CD14-positive monocyte (primary cell): Measurements from ENCODE around the gene PPP2R1B. TPM values are rescaled to one million over a fixed set of nuclear protein-coding genes. Genes with fewer than 3 reads are reported as not detected.
A peak's percentile ranks its signal among the peaks of the same experiment; 100 is the strongest.
"Not testable (repeated sequence)": the region's sequence is repeated elsewhere in the genome, so short reads cannot be mapped to it uniquely, and the experiment has no call there.

Experiments used
- DNase-seq, 3 donors: peaks; one replicate each; pipeline ENCODE4 v3.0.0-alpha.2; 2011 to 2022
- H2AFZ ChIP-seq: 2 replicates; pipeline ENCODE4 v1.6.0; 2012; ENCODE audit warnings: mild to moderate bottlenecking, low read depth, low read length, inconsistent platforms; ENCODE audit not compliant: insufficient read depth, poor library complexity, severe bottlenecking
- H3K27ac ChIP-seq, 2 donors: 1 replicate in 1 of 2; 2 replicates in 1 of 2; pipeline ENCODE4 v1.5.1; 2012 to 2013; ENCODE audit warnings: low read length in 2 of 2, control low read depth in 1 of 2, inconsistent platforms in 1 of 2, low read depth in 1 of 2, mild to moderate bottlenecking in 1 of 2
- H3K27me3 ChIP-seq, 2 donors: one replicate each; pipeline versions ENCODE4 v1.6.0 to v1.6.1; 2011 to 2013; ENCODE audit warnings: low read length in 2 of 2; ENCODE audit not compliant: control insufficient read depth in 2 of 2, insufficient read depth in 2 of 2
- H3K36me3 ChIP-seq, 2 donors: replicated peaks in 1 of 2; 1 replicate in 1 of 2; 2 replicates in 1 of 2; pipeline versions ENCODE4 v1.5.1 to v1.6.1; 2012 to 2013; ENCODE audit warnings: low read length in 2 of 2, control low read depth in 1 of 2, inconsistent platforms in 1 of 2, mild to moderate bottlenecking in 1 of 2; ENCODE audit not compliant: insufficient read depth in 2 of 2, control insufficient read depth in 1 of 2
- H3K4me1 ChIP-seq, 2 donors: 1 replicate in 1 of 2; 2 replicates in 1 of 2; pipeline versions ENCODE4 v1.5.1 to v1.6.1; 2012 to 2013; ENCODE audit warnings: low read length in 2 of 2, control low read depth in 1 of 2, inconsistent platforms in 1 of 2, mild to moderate bottlenecking in 1 of 2, moderate library complexity in 1 of 2; ENCODE audit not compliant: insufficient read depth in 2 of 2, control insufficient read depth in 1 of 2
- H3K4me2 ChIP-seq: replicated peaks from 2 replicates; pipeline ENCODE3; 2012; ENCODE audit warnings: low read length, moderate library complexity, mild to moderate bottlenecking; ENCODE audit not compliant: poor library complexity, severe bottlenecking; ENCODE audit errors: extremely low read depth
- H3K4me3 ChIP-seq, 3 experiments: fragments of 200-600 bp in 1 of 3; sonication (generic) in 1 of 3; replicated peaks in 1 of 3; 1 replicate in 2 of 3; 2 replicates in 1 of 3; pipeline ENCODE4 v1.5.1; 2011 to 2013; ENCODE audit warnings: low read length in 3 of 3, mild to moderate bottlenecking in 3 of 3, control low read depth in 2 of 3, low read depth in 2 of 3, inconsistent platforms in 1 of 3, moderate library complexity in 1 of 3
- H3K79me2 ChIP-seq: 2 replicates; pipeline ENCODE4 v1.6.0; 2012; ENCODE audit warnings: mild to moderate bottlenecking, control low read depth, inconsistent platforms, low read length, moderate library complexity; ENCODE audit not compliant: insufficient read depth
- H3K9ac ChIP-seq: 2 replicates; pipeline ENCODE4 v1.6.0; 2017; ENCODE audit warnings: low read length, mild to moderate bottlenecking; ENCODE audit not compliant: insufficient read depth, poor library complexity, severe bottlenecking
- H3K9me3 ChIP-seq, 2 donors: replicated peaks in 1 of 2; 1 replicate in 1 of 2; 2 replicates in 1 of 2; pipeline versions ENCODE4 v1.5.1 to v1.6.1; 2012 to 2013; ENCODE audit warnings: low read length in 2 of 2, control low read depth in 1 of 2; ENCODE audit not compliant: control insufficient read depth in 1 of 2, insufficient read depth in 1 of 2
- H4K20me1 ChIP-seq: 2 replicates; pipeline ENCODE4 v1.6.0; 2012; ENCODE audit warnings: mild to moderate bottlenecking, low read length, control low read depth, moderate library complexity; ENCODE audit not compliant: insufficient read depth
- H3K27ac Mint-ChIP-seq, 7 donors: one replicate each; pipeline ENCODE4 v1.8.0; 2020; ENCODE audit warnings: mild to moderate bottlenecking in 7 of 7, mixed read lengths in 7 of 7, moderate library complexity in 6 of 7, inconsistent platforms in 2 of 7
- H3K27me3 Mint-ChIP-seq, 3 donors: one replicate each; pipeline ENCODE4 v1.8.0; 2021 to 2022; ENCODE audit warnings: low read depth in 3 of 3, mild to moderate bottlenecking in 3 of 3, mixed read lengths in 3 of 3, moderate library complexity in 3 of 3, inconsistent platforms in 1 of 3
- H3K36me3 Mint-ChIP-seq, 2 donors: one replicate each; pipeline ENCODE4 v1.8.0; 2020; ENCODE audit warnings: mixed read lengths in 2 of 2, inconsistent platforms in 1 of 2, mild to moderate bottlenecking in 1 of 2
- H3K4me1 Mint-ChIP-seq: one replicate; pipeline ENCODE4 v1.8.0; 2020; ENCODE audit warnings: mild to moderate bottlenecking, mixed read lengths
- H3K4me3 Mint-ChIP-seq, 2 donors: one replicate each; pipeline ENCODE4 v1.8.0; 2020; ENCODE audit warnings: mild to moderate bottlenecking in 2 of 2, mixed read lengths in 2 of 2, moderate library complexity in 1 of 2
- H3K9me3 Mint-ChIP-seq, 7 donors: one replicate each; pipeline ENCODE4 v1.8.0; 2020 to 2022; ENCODE audit warnings: mixed read lengths in 7 of 7, mild to moderate bottlenecking in 6 of 7, moderate library complexity in 6 of 7, inconsistent platforms in 2 of 7
- WGBS: methylation state at CpG from one replicate; pipeline ENCODE4 v1.1.5; 2013; ENCODE audit warnings: missing lambda C conversion rate; ENCODE audit not compliant: insufficient coverage; 5-methylcytosine and 5-hydroxymethylcytosine counted together
- intact Hi-C, 2 donors: fragments of 100-400 bp; cut with micrococcal nuclease; formaldehyde crosslinking; loops; one replicate each; pipeline versions ENCODE4 v1.15.0 to v1.15.1; 2023
- polyA plus RNA-seq, 3 donors: library from polyadenylated mRNA; depleted of rRNA in 1 of 3; unstranded in 2 of 3; stranded (reverse) in 1 of 3; fragments of 300-500 nt in 2 of 3; fragments of >200 nt in 1 of 3; fragmentation: Illumina TruSeq in 2 of 3; gene quantifications; 1 replicate in 2 of 3; 2 replicates in 1 of 3; pipeline ENCODE4 v1.2.3, GENCODE V29; 2012 to 2021
- TF ChIP-seq, protein P1 (sequence below): fragments of 200-600 bp; IDR thresholded peaks from one replicate; pipeline ENCODE4 v1.8.0; 2022; ENCODE audit warnings: antibody characterized with exemption, mild to moderate bottlenecking

PPP2R1B gene
- polyA plus RNA-seq, 3 donors: 5.4 to 16.9 (median 11.2) TPM

DNA sequence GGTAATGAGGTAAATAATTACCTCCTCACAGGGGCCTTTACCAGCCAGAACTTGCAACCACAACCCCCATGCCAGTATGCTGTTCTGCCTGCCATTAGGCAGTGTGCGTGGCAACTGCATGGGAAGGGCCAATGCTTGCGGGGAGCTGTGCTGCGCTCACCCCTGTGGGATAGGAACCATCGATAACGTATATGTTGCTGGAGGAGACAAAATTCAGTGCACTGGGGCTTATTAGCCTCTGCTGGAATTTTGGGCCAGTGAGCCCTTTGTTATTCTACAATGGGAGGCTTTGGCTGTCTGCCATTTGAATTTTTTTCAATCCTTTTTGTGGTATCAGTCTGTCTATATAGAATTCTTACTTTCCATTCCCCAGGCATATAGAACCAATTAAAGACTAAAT, 47.3 kb downstream of the PPP2R1B start:
- H3K4me3 Mint-ChIP-seq: no peak overlapping the region
- WGBS: 96% methylated on average over 4 of the region's 5 CpGs
- no peak overlapping the region for H3K9ac ChIP-seq
- H3K27me3 Mint-ChIP-seq: peaks cover 0 to 1% (median 0%) of the 10 kb centered on the region in 3 donors
- H3K36me3 ChIP-seq: peaks cover 55 to 96% of the 10 kb centered on the region in 2 donors
- intact Hi-C loops: no loop called here
- peaks cover 81 to 90% of the 10 kb centered on the region in 2 donors for H3K36me3 Mint-ChIP-seq
- H3K4me3 ChIP-seq: no peak overlapping the region
- no peaks in the 10 kb centered on the region for H4K20me1 ChIP-seq
- no peak overlapping the region for H3K27ac Mint-ChIP-seq
- peaks cover 12 to 16% of the 10 kb centered on the region in 2 donors for H3K4me1 ChIP-seq
- H3K27me3 ChIP-seq: no peaks in the 10 kb centered on the region
- no peak overlapping the region for H3K27ac ChIP-seq
- H3K4me1 Mint-ChIP-seq: peaks cover 16% of the 10 kb centered on the region
- peaks cover 0 to 1% (median 0%) of the 10 kb centered on the region in 7 donors for H3K9me3 Mint-ChIP-seq
- DNase-seq: no peak
- no peak overlapping the region for H2AFZ ChIP-seq
- H3K9me3 ChIP-seq: no peaks in the 10 kb centered on the region
- TF ChIP-seq, protein P1, sequence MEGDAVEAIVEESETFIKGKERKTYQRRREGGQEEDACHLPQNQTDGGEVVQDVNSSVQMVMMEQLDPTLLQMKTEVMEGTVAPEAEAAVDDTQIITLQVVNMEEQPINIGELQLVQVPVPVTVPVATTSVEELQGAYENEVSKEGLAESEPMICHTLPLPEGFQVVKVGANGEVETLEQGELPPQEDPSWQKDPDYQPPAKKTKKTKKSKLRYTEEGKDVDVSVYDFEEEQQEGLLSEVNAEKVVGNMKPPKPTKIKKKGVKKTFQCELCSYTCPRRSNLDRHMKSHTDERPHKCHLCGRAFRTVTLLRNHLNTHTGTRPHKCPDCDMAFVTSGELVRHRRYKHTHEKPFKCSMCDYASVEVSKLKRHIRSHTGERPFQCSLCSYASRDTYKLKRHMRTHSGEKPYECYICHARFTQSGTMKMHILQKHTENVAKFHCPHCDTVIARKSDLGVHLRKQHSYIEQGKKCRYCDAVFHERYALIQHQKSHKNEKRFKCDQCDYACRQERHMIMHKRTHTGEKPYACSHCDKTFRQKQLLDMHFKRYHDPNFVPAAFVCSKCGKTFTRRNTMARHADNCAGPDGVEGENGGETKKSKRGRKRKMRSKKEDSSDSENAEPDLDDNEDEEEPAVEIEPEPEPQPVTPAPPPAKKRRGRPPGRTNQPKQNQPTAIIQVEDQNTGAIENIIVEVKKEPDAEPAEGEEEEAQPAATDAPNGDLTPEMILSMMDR: no peak
- H3K4me2 ChIP-seq: no peak overlapping the region
- H3K79me2 ChIP-seq: no peaks in the 10 kb centered on the region

DNA sequence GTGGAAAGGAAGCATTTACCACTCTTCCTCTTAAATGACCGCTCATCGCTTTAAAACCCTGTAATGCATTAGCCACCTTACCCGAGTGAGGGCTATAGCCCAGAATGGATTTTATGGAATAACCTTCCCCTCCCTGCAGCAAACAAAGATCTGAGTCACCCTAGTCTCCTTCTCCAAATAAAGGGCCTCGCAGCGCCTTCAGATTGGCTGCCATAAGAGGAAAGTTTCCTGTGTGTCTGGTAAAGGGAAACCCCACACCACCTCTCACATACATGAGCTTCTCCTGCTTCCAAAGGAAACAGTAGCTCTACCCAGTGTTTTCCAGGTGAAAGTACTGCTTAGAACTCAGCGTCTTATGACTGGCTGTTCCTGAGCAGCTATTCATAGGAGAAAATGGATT, 47.8 kb downstream of the PPP2R1B start:
- H3K36me3 Mint-ChIP-seq: peaks cover 80 to 90% of the 10 kb centered on the region in 2 donors
- H3K36me3 ChIP-seq: peaks cover 51 to 96% of the 10 kb centered on the region in 2 donors
- no peaks in the 10 kb centered on the region for H3K27me3 ChIP-seq
- H3K27ac ChIP-seq: no peak overlapping the region
- DNase-seq: no peak
- H3K9me3 ChIP-seq: no peaks in the 10 kb centered on the region
- H3K9me3 Mint-ChIP-seq: peaks cover 0 to 1% (median 0%) of the 10 kb centered on the region in 7 donors
- no peak overlapping the region for H3K4me3 Mint-ChIP-seq
- H3K9ac ChIP-seq: no peak overlapping the region
- intact Hi-C loops: no loop called here
- no peak overlapping the region for H3K4me3 ChIP-seq
- H2AFZ ChIP-seq: no peak overlapping the region
- H3K4me1 ChIP-seq: peaks cover 12 to 16% of the 10 kb centered on the region in 2 donors
- peaks cover 0 to 1% (median 0%) of the 10 kb centered on the region in 3 donors for H3K27me3 Mint-ChIP-seq
- no peak overlapping the region for H3K4me2 ChIP-seq
- H3K27ac Mint-ChIP-seq: peak overlapping the region in 1 of 7 donors; percentile 16
- no CpG with 5 or more reads among the region's 6 CpGs for WGBS
- no peaks in the 10 kb centered on the region for H3K79me2 ChIP-seq
- TF ChIP-seq, protein P1: no peak
- peaks cover 16% of the 10 kb centered on the region for H3K4me1 Mint-ChIP-seq
- no peaks in the 10 kb centered on the region for H4K20me1 ChIP-seq

DNA sequence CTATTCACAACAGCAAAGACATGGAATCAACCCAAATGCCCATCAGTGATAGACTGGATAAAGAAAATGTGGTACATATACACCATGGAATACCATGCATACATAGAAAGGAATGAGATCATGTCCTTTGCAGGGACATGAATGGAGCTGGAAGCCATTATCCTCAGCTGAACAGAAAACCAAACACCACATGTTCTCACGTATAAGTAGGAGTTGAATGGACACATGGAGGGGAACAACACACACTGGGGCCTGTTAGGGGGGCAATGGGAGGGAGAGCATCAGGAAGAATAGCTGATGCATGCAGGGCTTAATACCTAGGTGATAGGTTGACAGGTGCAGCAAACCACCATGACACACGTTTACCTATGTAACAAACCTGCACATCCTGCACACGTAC, 48.5 kb downstream of the PPP2R1B start:
- H3K36me3 Mint-ChIP-seq: peaks cover 78 to 90% of the 10 kb centered on the region in 2 donors
- H2AFZ ChIP-seq, H3K79me2 ChIP-seq, H3K27ac ChIP-seq, H3K9me3 Mint-ChIP-seq, H3K9me3 ChIP-seq, DNase-seq, H3K27ac Mint-ChIP-seq, H3K9ac ChIP-seq, H3K27me3 Mint-ChIP-seq, H3K4me3 Mint-ChIP-seq, H4K20me1 ChIP-seq, H3K27me3 ChIP-seq, intact Hi-C loops, H3K4me2 ChIP-seq, H3K4me3 ChIP-seq: not testable (repeated sequence)
- peaks cover 16% of the 10 kb centered on the region for H3K4me1 Mint-ChIP-seq
- no CpG with 5 or more reads among the region's 3 CpGs for WGBS
- H3K36me3 ChIP-seq: peaks cover 44 to 96% of the 10 kb centered on the region in 2 donors
- peaks cover 12 to 16% of the 10 kb centered on the region in 2 donors for H3K4me1 ChIP-seq
